Activated naive CD8-positive, alpha-beta T cell (primary cell): ENCODE measurements around the gene CALML3.

Source experiments
- H3K27ac Mint-ChIP-seq: one replicate; pipeline ENCODE4 v1.8.0; 2021; ENCODE audit warnings: mixed read lengths
- H3K27me3 Mint-ChIP-seq: one replicate; pipeline ENCODE4 v1.8.0; 2021; ENCODE audit warnings: mixed read lengths
- H3K36me3 Mint-ChIP-seq: one replicate; pipeline ENCODE4 v1.8.0; 2021; ENCODE audit warnings: mixed read lengths
- H3K4me1 Mint-ChIP-seq: one replicate; pipeline ENCODE4 v1.8.0; 2021; ENCODE audit warnings: low read depth, mixed read lengths
- H3K4me3 Mint-ChIP-seq: one replicate; pipeline ENCODE4 v1.8.0; 2021; ENCODE audit warnings: mild to moderate bottlenecking, mixed read lengths
- H3K9me3 Mint-ChIP-seq: one replicate; pipeline ENCODE4 v1.8.0; 2021; ENCODE audit warnings: low read depth, mixed read lengths

The CALML3 gene

DNA sequence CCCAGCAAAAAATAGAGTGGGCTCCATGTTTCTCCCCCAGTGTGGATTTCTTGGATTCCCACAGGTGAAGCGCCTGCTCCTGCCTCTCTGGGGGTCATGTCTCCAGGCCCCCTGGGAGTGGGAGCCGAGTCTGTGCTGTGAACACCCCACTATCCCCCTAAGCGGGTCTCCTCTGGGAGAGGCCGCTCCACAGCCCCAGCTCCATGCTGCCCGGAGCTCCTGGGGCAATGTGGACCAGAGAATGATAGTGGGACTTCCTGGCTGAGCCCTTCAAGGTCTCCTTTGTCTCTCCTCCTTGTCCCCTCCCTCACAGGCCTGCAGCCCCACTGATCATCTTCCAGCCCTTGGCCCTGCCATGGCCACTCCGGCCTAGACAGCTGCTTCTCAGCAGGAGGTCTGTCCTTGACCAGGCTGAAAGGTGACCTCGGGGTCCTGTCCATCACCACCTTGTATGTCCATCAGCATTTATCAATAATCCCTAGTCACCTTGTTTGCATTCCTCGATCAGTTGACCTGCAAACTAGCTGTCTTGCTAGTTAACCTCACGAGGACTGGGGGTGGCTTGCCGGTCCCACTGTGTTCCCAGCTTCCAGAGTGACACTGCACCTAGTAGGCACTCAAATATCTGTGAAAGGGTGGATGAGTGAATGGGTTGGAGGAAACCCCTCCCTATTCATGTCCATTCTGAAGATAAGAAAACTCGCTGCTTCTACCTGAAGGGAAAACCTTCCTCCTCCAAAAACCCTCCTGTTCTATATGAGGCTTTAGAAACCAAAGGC lies 776 bp upstream of the CALML3 start:
- H3K36me3 Mint-ChIP-seq, result no peaks in the 10 kb centered on the region
- H3K4me3 Mint-ChIP-seq, result no peak overlapping the region
- H3K27ac Mint-ChIP-seq, result no peak overlapping the region
- no peaks in the 10 kb centered on the region for H3K4me1 Mint-ChIP-seq
- no peaks in the 10 kb centered on the region for H3K9me3 Mint-ChIP-seq
- H3K27me3 Mint-ChIP-seq, result no peaks in the 10 kb centered on the region

DNA sequence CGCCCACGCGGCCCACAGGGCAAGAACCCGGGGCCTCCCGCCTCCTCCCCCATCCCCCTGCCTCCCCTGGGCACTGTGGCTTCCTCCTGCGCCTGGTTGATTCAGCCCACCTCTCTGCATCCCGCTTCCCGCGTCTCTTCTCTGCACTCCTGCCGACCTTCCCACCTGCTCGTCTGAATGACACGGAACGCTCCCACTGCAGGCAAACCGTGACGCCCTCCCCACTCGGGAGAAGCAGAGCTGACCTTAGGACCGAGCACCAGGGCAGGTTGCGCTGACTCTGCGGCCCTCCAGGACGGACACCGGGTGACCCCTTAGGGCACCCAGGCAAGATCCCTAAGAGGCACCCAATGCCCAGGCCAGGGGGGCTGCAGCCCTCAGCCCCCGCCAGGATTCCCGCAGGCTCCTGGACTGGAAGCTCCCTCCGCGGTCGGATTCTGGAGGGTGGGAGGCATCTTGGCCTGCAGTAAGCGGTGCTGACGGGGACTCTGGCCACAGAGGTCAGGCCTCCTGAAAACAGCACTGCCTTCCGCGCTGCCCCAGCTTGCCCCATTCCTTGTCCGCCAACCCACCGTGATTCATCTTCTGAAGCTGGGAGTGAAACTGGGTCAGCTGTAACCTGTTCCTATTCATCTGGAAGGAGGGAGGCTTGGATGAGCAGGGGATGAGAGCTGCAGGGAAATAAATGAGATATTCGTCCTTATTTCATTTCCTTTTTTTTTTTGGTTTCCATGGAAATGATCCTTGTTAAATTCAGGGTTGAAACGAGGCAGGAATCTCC lies 990 bp downstream of the CALML3 start:
- Mint-ChIP-seq H3K9me3 (no peaks in the 10 kb centered on the region), H3K27me3 (no peaks in the 10 kb centered on the region), H3K36me3 (no peaks in the 10 kb centered on the region), H3K4me1 (no peaks in the 10 kb centered on the region), H3K27ac (no peak overlapping the region), H3K4me3 (no peak overlapping the region)

DNA sequence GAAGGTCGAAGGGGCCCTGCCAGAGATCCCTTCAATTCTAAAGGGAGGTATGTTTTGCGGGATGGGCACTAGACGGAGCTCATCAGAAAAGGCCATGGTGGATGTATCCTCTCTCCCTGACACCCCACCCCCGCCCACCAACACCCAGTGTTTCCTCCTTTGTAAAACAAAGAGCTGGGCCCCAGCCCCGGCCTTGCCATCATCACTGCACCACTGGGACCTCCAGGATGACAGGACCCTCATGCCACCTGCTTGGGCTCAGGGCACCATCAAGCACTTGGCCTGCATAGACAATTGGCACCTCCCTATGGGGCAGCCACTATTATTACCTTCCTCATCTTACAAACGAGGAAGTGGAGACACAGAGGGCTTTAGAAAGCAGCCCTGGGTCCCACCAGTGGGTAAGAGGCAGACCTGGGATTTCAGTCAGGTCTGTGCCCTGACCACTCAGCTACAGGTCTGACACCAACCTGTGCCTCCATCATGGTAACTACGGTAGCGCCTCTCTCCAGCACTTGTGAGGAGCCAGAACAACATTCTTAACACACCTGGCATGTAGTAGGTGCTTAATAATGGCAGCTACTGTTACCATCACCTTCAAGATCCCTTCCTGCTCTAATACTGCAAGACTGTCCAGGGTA lies 2.0 kb downstream of the CALML3 start:
- H3K36me3 Mint-ChIP-seq, result no peaks in the 10 kb centered on the region
- H3K27ac Mint-ChIP-seq, result no peak overlapping the region
- no peaks in the 10 kb centered on the region for H3K9me3 Mint-ChIP-seq
- H3K4me3 Mint-ChIP-seq, result no peak overlapping the region
- H3K27me3 Mint-ChIP-seq, result no peaks in the 10 kb centered on the region
- H3K4me1 Mint-ChIP-seq, result no peaks in the 10 kb centered on the region

DNA sequence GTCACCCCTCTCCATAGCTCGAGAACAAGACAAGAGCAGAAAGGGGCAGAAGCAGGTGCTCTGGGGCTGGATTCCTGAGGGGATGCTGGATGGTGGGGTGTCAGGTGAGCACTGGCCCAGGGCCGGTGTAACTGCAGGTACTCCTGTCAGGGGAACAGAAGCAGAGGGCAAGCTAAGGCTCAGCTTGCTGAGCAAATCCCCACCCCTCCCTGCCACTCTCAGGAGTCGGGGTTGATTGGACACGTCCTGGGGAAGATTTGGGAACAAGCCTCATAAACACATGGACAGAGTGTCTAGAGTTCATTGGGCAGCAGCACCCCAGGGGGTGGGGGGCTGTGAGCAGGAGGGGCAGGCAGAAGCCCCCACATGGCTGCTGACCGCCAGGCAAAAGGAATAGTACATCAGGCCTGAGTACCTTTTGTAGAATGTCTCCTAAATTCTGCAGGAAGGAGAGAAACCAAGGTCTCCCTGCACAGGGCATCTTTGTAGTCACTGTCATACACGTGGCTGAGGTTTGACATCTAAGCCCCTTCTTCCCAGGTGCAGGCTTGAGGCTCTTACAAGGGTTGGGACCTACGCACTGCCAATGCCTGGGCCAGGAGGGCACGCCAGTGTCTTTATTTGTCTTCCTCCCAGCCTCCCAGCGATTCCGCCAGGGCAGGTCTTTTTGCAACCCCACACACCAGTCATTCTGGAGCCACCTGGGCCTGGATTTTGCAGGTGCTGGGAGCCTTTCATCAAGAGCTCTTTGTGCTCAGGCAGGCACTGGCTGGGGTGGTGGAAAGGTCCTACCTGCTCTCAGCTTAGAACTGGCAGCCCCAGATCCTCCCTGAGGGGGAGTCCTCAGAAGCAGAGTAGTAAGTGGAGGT lies 2.8 kb downstream of the CALML3 start:
- H3K36me3 Mint-ChIP-seq, result no peaks in the 10 kb centered on the region
- no peak overlapping the region for H3K27ac Mint-ChIP-seq

DNA sequence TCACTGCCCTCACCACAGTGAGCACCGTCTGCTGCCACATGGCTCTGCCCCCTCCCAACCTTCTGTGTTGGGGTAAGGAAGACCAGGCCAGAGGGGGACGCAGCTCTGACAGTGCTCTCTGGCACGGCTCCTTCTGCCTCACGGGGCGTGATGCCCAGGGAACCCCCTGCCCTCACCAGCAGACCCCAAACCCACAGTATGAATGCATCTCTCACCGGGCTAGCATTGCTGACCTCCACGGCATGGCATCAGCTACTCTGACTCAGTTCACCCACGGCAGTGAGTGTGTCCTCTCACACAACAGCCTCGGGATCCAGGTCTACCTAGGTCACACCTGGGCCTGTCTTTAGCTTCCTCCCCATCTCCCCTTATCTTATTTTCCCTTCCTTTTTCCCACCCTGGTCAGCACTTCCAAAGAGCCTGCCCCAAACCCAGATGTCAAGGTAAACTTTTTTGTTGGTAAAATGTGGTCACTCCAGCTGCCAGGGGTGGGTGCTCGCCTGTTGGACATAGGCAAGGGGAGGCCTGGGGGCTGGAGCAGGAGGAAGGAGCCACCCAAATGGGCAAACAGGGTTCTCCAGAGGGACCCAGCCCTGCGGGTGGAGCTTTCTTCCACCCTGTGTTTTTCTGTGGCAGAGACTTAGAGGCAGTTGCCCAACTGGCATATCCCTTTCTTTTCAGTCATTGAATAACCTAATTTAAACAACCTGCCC lies 4.4 kb downstream of the CALML3 start:
- H3K4me1 Mint-ChIP-seq, result no peaks in the 10 kb centered on the region
- H3K27ac Mint-ChIP-seq, result no peak overlapping the region

More for the DNA sequence above, 2.8 kb downstream of the CALML3 start:
- Mint-ChIP-seq H3K9me3 (no peaks in the 10 kb centered on the region), H3K4me1 (no peaks in the 10 kb centered on the region), H3K27me3 (no peaks in the 10 kb centered on the region), H3K4me3 (no peak overlapping the region)

DNA sequence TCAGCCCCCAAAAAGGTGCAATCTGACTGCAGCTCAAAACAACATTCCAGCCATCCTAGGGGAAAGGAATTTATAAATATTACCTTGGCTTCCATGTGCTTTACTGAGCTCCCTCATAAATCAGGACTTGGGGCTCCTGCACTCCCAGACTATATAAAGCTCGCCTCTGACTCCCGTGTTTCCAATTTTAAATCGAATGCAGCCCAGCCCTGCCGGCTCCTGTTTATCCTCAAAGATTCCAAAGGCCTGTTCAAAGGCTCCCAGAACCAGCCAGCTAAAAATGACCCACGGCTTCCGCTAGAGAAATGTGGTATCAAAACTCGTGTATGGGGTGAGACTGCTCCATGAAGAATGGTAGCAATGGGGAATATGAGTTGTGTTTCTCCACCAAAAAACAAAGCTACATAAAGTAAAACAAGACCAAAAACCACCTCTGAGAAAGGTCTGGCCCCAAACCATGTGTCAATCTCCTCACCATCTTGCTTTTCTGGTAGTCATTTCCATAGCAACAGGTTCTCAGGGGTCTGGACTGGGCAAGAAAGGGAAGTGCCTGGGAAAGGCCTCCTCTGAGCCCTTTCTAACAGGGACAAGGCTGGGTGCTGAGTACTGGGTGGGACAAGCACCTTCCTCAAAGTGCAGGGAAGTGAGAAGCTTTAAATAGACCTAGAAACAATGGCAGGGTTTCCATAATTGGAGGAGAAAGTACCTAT lies 5.1 kb downstream of the CALML3 start:
- H3K27me3 Mint-ChIP-seq, result no peaks in the 10 kb centered on the region
- no peaks in the 10 kb centered on the region for H3K36me3 Mint-ChIP-seq
- no peaks in the 10 kb centered on the region for H3K9me3 Mint-ChIP-seq
- no peak overlapping the region for H3K27ac Mint-ChIP-seq
- no peaks in the 10 kb centered on the region for H3K4me1 Mint-ChIP-seq
- H3K4me3 Mint-ChIP-seq, result no peak overlapping the region

More for the DNA sequence above, 4.4 kb downstream of the CALML3 start:
- Mint-ChIP-seq H3K27me3 (no peaks in the 10 kb centered on the region), H3K36me3 (no peaks in the 10 kb centered on the region), H3K9me3 (no peaks in the 10 kb centered on the region), H3K4me3 (no peak overlapping the region)

DNA sequence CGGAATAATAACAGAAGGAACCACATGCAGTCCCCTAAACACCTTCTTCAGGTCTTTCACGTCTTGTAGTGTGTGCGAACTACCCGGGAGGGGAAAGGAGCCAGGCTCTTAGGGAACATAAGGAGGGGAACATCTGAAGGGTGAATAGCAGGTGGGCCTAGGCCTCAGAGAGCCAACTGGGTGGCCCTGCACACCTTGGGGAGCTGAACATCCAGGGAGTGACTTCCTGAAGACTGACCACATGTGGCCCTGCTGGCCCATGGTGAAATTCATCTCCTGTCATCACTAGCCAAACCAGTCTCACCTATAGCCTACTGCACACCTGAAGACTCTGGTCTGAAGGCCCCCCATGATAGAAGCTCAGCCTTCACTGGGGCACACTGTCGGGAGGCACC lies 5.6 kb downstream of the CALML3 start:
- no peaks in the 10 kb centered on the region for H3K27me3 Mint-ChIP-seq
- H3K36me3 Mint-ChIP-seq, result no peaks in the 10 kb centered on the region
- H3K27ac Mint-ChIP-seq, result no peak overlapping the region
- no peaks in the 10 kb centered on the region for H3K4me1 Mint-ChIP-seq
- no peaks in the 10 kb centered on the region for H3K9me3 Mint-ChIP-seq
- H3K4me3 Mint-ChIP-seq, result no peak overlapping the region

DNA sequence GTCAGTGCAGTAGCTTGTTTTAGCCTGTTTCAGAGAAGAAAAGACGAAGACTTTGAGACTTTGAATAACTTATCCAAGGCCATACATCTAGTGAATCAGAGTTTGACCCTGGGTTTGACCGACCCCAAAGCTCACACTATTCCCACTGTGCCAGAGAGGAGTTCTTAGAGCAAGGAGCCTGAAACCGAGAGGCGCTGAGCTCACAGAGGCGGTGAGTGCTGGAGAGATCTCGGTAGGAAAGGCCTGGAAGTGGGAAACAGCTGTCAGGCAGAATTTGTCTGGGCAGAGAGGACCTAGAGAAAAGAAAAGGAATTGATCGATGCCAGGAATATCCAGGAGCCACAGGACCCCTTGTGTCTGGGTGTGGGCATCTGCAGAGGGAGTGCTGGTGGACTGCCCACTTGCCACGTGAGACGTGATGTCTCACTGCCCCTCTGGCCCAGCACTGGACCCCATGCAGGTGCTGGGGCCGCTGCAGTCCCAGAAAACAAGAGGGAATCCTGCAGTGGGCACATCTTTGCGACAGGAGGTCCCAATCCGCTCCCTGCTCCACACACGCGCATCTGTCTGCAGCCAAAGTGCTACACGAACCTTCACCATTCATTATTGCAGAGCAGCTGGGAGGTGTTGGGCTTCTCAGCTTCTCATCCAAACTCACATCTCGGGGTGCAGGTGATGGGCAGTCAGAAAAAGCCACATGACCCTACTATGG lies 6.2 kb downstream of the CALML3 start:
- Mint-ChIP-seq H3K4me1 (no peaks in the 10 kb centered on the region), H3K9me3 (no peaks in the 10 kb centered on the region), H3K27me3 (no peaks in the 10 kb centered on the region), H3K27ac (peak overlapping the region; percentile 19), H3K36me3 (no peaks in the 10 kb centered on the region), H3K4me3 (no peak overlapping the region)

DNA sequence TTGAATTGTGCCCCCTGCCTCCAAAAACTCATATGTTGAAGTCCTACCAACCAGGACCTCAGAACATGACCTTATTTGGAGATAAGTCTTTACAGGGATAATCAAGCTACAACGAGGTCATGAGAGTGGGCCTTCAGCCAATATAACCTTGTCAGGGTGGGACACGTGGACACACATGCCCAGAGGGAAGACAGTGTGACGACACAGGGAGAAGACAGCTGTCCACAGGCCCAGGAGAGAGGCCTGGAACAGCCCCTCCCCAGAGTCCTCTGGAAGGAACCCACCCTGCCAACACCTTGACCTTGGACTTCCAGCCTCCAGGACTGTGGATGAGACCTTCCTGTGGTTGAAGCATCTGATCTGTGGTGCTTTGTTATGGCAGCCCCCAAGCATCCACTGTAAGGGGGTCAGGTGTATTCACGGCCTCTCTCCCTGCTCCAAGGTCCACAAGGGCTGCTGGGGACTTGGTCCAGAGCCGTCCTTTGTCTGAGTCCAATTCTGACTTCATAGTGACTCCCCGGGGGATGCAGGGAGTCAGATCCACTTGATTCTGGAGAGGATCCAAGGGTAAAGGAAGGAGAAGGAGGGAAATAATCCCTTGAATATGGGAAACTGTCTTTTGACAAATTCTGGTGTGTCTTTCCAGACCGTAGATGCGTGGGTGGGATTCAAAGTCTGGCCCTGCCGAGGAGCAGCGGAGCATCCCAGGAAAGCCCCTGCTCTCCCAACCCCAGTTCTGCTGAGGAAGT lies 7.0 kb downstream of the CALML3 start:
- H3K27me3 Mint-ChIP-seq, result no peaks in the 10 kb centered on the region
- no peaks in the 10 kb centered on the region for H3K4me1 Mint-ChIP-seq
- no peaks in the 10 kb centered on the region for H3K9me3 Mint-ChIP-seq
- no peak overlapping the region for H3K4me3 Mint-ChIP-seq
- H3K27ac Mint-ChIP-seq, result peak overlapping the region; percentile 19
- H3K36me3 Mint-ChIP-seq, result no peaks in the 10 kb centered on the region

DNA sequence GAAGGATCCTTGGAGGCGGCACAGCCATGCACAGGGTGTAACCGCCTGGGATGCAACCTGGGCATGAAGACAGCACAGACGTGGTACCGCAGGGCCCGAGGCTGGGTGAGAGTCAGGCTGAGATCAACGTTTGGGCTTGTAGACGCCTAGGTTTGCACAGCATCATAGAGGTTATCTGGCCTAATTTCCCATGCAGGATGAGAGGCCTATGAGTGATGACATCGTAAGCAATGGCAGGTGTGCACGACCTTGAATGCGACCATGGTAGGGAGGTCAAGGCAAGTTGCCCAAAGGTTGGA lies 7.5 kb downstream of the CALML3 start:
- Mint-ChIP-seq H3K4me3 (no peak overlapping the region), H3K27me3 (no peaks in the 10 kb centered on the region), H3K36me3 (no peaks in the 10 kb centered on the region), H3K9me3 (no peaks in the 10 kb centered on the region), H3K4me1 (no peaks in the 10 kb centered on the region), H3K27ac (no peak overlapping the region)

DNA sequence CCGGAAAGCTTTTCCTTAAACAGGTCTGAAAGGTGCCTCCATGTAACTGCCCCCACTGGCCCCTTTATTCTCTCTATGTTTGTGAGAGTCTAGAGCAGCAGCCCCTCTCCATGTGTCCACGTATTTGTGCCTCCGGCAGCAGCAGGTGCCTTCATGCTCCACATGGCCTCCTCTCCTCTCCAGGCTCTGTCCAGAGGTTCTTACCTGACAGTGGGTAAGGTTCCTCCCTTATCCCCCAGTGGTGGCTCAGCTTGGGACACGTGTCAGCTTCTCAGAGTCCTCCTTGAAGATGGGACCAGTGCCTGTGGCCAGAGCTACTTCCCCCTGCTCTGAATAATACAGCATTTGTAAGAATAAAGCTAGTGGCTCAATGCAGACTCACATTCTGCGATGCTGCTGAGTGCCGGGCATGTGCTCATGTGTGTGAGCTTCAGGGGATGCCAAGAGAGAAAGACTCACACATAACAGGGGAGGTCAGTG lies 7.9 kb downstream of the CALML3 start:
- Mint-ChIP-seq H3K9me3 (no peaks in the 10 kb centered on the region), H3K36me3 (no peaks in the 10 kb centered on the region), H3K4me1 (no peaks in the 10 kb centered on the region), H3K4me3 (no peak overlapping the region), H3K27me3 (no peaks in the 10 kb centered on the region), H3K27ac (no peak overlapping the region)

DNA sequence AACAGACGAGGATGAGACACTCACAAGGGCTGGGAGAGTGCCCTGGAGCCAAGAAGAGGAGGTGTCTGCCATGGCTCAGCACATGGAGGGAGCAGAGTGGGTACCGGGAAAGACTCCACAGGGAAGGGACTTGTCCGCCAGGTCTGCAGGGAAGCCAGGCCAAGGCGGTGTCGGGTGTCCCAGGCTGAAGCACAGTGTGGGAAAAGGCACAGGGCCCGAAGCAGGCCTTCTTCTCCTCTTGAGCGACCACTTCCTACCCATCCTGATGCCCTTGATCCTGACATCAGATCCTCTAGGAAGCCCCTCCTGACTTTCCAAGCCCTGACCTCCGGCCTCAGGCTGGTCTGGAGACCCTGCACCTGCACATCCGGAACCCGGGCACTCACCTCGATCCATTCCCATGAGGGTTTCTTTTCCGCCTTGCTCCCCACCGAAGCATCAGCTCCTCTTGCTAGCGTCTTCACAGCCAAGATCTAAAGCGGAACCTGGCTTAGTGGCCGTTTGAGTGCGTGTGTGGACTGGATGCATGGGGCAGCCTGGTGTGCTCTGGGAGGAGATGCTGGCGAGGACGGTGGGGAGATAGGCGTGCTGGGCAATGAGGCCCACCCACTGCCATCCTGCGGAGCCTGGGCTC lies 8.5 kb downstream of the CALML3 start:
- H3K9me3 Mint-ChIP-seq, result no peaks in the 10 kb centered on the region
- H3K36me3 Mint-ChIP-seq, result no peaks in the 10 kb centered on the region
- no peaks in the 10 kb centered on the region for H3K27me3 Mint-ChIP-seq
- H3K4me3 Mint-ChIP-seq, result no peak overlapping the region
- H3K27ac Mint-ChIP-seq, result no peak overlapping the region
- no peaks in the 10 kb centered on the region for H3K4me1 Mint-ChIP-seq
